Measurements from ENCODE around the gene NEK1. TPM values are rescaled to one million over a fixed set of nuclear protein-coding genes. Genes with fewer than 3 reads are reported as not detected.

NEK1 gene
- total RNA-seq, 4 donors from 2014 or later, result 6.0 to 18.2 (median 7.1) TPM

GRCh38 chr4:169603312-169603711 lies 9.1 kb downstream of the NEK1 start:
- Histone ChIP-seq H3K4me1 (no peaks in the 10 kb centered on the region), H3K9me3 (no peaks in the 10 kb centered on the region), H3K4me3 (no peak overlapping the region), H3K27me3 (no peaks in the 10 kb centered on the region), H3K27ac (no peak overlapping the region), H3K36me3 (peaks cover 0 to 7% (median 0%) of the 10 kb centered on the region in 3 donors)
- TF ChIP-seq POLR2A (IDR thresholded peaks at IDR 0.05), result no peak
- TF ChIP-seq CTCF (IDR thresholded peaks at IDR 0.05), result no peak
- no peak for DNase-seq

- Histone ChIP-seq H3K27ac (no peak overlapping the region), H3K9me3 (no peaks in the 10 kb centered on the region), H3K4me1 (no peaks in the 10 kb centered on the region), H3K4me3 (no peak overlapping the region), H3K36me3 (peaks cover 0 to 17% (median 0%) of the 10 kb centered on the region in 3 donors), H3K27me3 (no peaks in the 10 kb centered on the region)
- no peak for DNase-seq
- TF ChIP-seq POLR2A (IDR thresholded peaks at IDR 0.05) (no peak), CTCF (IDR thresholded peaks at IDR 0.05) (no peak)
Observed at GRCh38 chr4:169601016-169601771, 11.2 kb downstream of the NEK1 start.

- DNase-seq, result no peak
- no peaks in the 10 kb centered on the region for H3K4me1 ChIP-seq
- no peak overlapping the region for H3K4me3 ChIP-seq
- no peaks in the 10 kb centered on the region for H3K9me3 ChIP-seq
- peaks cover 0 to 13% (median 0%) of the 10 kb centered on the region in 3 donors for H3K36me3 ChIP-seq
- no peak overlapping the region for H3K27ac ChIP-seq
- H3K27me3 ChIP-seq, result no peaks in the 10 kb centered on the region
- TF ChIP-seq POLR2A (IDR thresholded peaks at IDR 0.05), result no peak
- TF ChIP-seq CTCF (IDR thresholded peaks at IDR 0.05), result no peak
Observed at GRCh38 chr4:169594560-169595195, 17.7 kb downstream of the NEK1 start.

- H3K4me3 ChIP-seq, result no peak overlapping the region
- H3K4me1 ChIP-seq, result no peaks in the 10 kb centered on the region
- DNase-seq, result no peak
- H3K27ac ChIP-seq, result no peak overlapping the region
- H3K9me3 ChIP-seq, result no peaks in the 10 kb centered on the region
- TF ChIP-seq POLR2A (IDR thresholded peaks at IDR 0.05) (no peak), CTCF (IDR thresholded peaks at IDR 0.05) (no peak)
- H3K27me3 ChIP-seq, result no peaks in the 10 kb centered on the region
- peaks cover 0 to 8% (median 0%) of the 10 kb centered on the region in 3 donors for H3K36me3 ChIP-seq
Observed at GRCh38 chr4:169593050-169593560, 19.3 kb downstream of the NEK1 start.

- Histone ChIP-seq H3K27ac (no peak overlapping the region), H3K4me1 (no peaks in the 10 kb centered on the region), H3K4me3 (no peak overlapping the region), H3K36me3 (peaks cover 0 to 14% (median 0%) of the 10 kb centered on the region in 3 donors), H3K9me3 (no peaks in the 10 kb centered on the region), H3K27me3 (no peaks in the 10 kb centered on the region)
- no peak for DNase-seq
- TF ChIP-seq CTCF (IDR thresholded peaks at IDR 0.05) (no peak), POLR2A (IDR thresholded peaks at IDR 0.05) (no peak)
Observed at GRCh38 chr4:169583563-169583962, 28.8 kb downstream of the NEK1 start.
